ENCODE results near the gene MTO1. TPM values are rescaled to one million over a fixed set of nuclear protein-coding genes. Genes with fewer than 3 reads are reported as not detected.

The MTO1 gene
- total RNA-seq, 1 experiment from 2014 or later = 32.4 TPM

GRCh38 chr6:73503027-73503772, 41.7 kb downstream of the MTO1 start:
- no peak overlapping the region; the same call in 1 of the 2 replicates for H3K27ac Mint-ChIP-seq
- H3K9me3 Mint-ChIP-seq = peaks cover 4% of the 10 kb centered on the region; the same call in 1 of the 2 replicates
- ATAC-seq (no peak), DNase-seq (ENCODE audit: low spot score) (no peak)
- no peaks in the 10 kb centered on the region for H3K27me3 Mint-ChIP-seq (ENCODE audit: low read depth)
- peak; percentile 67; the same call in 1 of the 2 replicates for TF ChIP-seq ZNF121 (CRISPR knock-in tag; IDR thresholded peaks at IDR 0.05)
- TF ChIP-seq GTF2I (CRISPR knock-in tag; conservative IDR thresholded peaks at IDR 0.05) = no peak
- TF ChIP-seq JAZF1 (CRISPR knock-in tag; IDR thresholded peaks at IDR 0.05) = no peak
- TF ChIP-seq SMAD3 (CRISPR knock-in tag; IDR thresholded peaks at IDR 0.05; ENCODE audit: borderline replicate concordance) = no peak
- no peak overlapping the region for H3K4me3 Mint-ChIP-seq
- CTCF ChIA-PET = interaction anchor here (0.8 kb wide), 1 partner anchor 149 kb away, joined by 3 read pairs; no protein-coding TSS in a partner anchor
- no peaks in the 10 kb centered on the region for H3K4me1 Mint-ChIP-seq
- POLR2A ChIA-PET = no interaction called here
- peaks cover 19% of the 10 kb centered on the region for H3K36me3 Mint-ChIP-seq

- ATAC-seq (no peak), DNase-seq (ENCODE audit: low spot score) (no peak)
- Mint-ChIP-seq H3K27me3 (ENCODE audit: low read depth) (no peaks in the 10 kb centered on the region), H3K4me1 (no peaks in the 10 kb centered on the region), H3K27ac (no peak overlapping the region), H3K36me3 (peaks cover 14% of the 10 kb centered on the region), H3K9me3 (peaks cover 4% of the 10 kb centered on the region; the same call in 1 of the 2 replicates), H3K4me3 (no peak overlapping the region)
- TF ChIP-seq MLX (CRISPR knock-in tag; IDR thresholded peaks at IDR 0.05) (no peak), ZNF121 (CRISPR knock-in tag; IDR thresholded peaks at IDR 0.05) (peak; percentile 73; the same call in 1 of the 2 replicates)
- ChIA-PET POLR2A (no interaction called here), CTCF (interaction anchor here (0.8 kb wide), 1 partner anchor 148 kb away, joined by 3 read pairs; no protein-coding TSS in a partner anchor)
Observed at GRCh38 chr6:73504160-73504559, 42.6 kb downstream of the MTO1 start.

GRCh38 chr6:73505142-73505541, 43.6 kb downstream of the MTO1 start:
- no peak overlapping the region for H3K27ac Mint-ChIP-seq
- CTCF ChIA-PET = no interaction called here

More at GRCh38 chr6:73505142-73505541, 43.6 kb downstream of the MTO1 start:
- Mint-ChIP-seq H3K27me3 (ENCODE audit: low read depth) (no peaks in the 10 kb centered on the region), H3K4me3 (no peak overlapping the region), H3K36me3 (peaks cover 14% of the 10 kb centered on the region), H3K4me1 (no peaks in the 10 kb centered on the region), H3K9me3 (peaks cover 4% of the 10 kb centered on the region; the same call in 1 of the 2 replicates)
- no peak for ATAC-seq
- DNase-seq (ENCODE audit: low spot score) = no peak
- POLR2A ChIA-PET = no interaction called here
- TF ChIP-seq ATF3 (CRISPR knock-in tag; conservative IDR thresholded peaks at IDR 0.05) = no peak
- TF ChIP-seq E2F1 (CRISPR knock-in tag; IDR thresholded peaks at IDR 0.05) = no peak
- no peak for TF ChIP-seq CTCF (IDR thresholded peaks at IDR 0.05)
- TF ChIP-seq ETV6 (CRISPR knock-in tag; IDR thresholded peaks at IDR 0.05) = no peak
- TF ChIP-seq RORB (CRISPR knock-in tag; IDR thresholded peaks at IDR 0.05) = no peak
- TF ChIP-seq GRHL2 (CRISPR knock-in tag; IDR thresholded peaks at IDR 0.05; ENCODE audit: insufficient replicate concordance, severe bottlenecking) = no peak
- TF ChIP-seq KAT7 (CRISPR knock-in tag; IDR thresholded peaks at IDR 0.05; ENCODE audit: borderline replicate concordance) = no peak
- no peak for TF ChIP-seq ATF6 (CRISPR knock-in tag; IDR thresholded peaks at IDR 0.05)
- TF ChIP-seq ATF2 (CRISPR knock-in tag; IDR thresholded peaks at IDR 0.05; ENCODE audit: borderline replicate concordance, low read depth) = no peak
- TF ChIP-seq TEAD1 (CRISPR knock-in tag; IDR thresholded peaks at IDR 0.05) = no peak
- no peak for TF ChIP-seq ZNF232 (CRISPR knock-in tag; IDR thresholded peaks at IDR 0.05)
- TF ChIP-seq ELF4 (CRISPR knock-in tag; IDR thresholded peaks at IDR 0.05; ENCODE audit: low read depth) = no peak
- no peak for TF ChIP-seq ZBTB43 (CRISPR knock-in tag; IDR thresholded peaks at IDR 0.05)
- no peak for TF ChIP-seq NR3C1 (CRISPR knock-in tag; conservative IDR thresholded peaks at IDR 0.05; ENCODE audit: low read depth)

All from WTC11 (cell line).